ENCODE results near the gene B3GNT5.
A peak's percentile ranks its signal among the peaks of the same experiment; 100 is the strongest.

B3GNT5 gene, protein sequence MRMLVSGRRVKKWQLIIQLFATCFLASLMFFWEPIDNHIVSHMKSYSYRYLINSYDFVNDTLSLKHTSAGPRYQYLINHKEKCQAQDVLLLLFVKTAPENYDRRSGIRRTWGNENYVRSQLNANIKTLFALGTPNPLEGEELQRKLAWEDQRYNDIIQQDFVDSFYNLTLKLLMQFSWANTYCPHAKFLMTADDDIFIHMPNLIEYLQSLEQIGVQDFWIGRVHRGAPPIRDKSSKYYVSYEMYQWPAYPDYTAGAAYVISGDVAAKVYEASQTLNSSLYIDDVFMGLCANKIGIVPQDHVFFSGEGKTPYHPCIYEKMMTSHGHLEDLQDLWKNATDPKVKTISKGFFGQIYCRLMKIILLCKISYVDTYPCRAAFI

DNA sequence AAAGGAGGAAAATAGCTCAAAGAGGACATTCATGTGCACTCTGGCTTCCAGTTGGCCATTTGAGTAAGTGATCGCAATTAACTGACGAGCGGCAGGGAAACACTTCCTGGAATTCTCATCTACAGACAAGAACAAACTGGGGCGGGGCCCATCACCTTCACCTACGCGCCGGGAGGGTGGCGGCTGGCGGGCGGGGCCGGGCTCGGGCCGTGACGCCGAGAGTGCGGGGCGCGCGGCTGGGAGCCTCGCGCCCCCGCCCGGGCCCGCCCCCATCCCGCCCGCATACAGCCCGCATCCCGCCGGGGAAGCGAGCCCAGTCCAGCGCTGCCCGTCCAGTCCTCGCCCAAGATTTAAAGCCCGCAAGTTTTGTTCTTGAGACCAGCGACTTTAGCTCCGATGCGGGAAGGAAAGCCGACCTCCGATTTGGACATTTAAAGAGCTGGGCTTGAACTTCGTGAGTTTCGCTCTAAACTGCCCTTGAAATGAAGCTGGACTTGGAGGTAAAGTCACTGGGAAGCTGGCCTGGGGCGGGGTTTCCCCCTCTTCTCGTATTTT, at the start of gene B3GNT5:
TSS of gene B3GNT5 (plus strand) at position 281 of the 555 bp plus-strand sequence. CDS start 16,546 bp downstream, outside the sequence.
- DNase-seq (ENCODE audit: low spot score) = no peak

DNA sequence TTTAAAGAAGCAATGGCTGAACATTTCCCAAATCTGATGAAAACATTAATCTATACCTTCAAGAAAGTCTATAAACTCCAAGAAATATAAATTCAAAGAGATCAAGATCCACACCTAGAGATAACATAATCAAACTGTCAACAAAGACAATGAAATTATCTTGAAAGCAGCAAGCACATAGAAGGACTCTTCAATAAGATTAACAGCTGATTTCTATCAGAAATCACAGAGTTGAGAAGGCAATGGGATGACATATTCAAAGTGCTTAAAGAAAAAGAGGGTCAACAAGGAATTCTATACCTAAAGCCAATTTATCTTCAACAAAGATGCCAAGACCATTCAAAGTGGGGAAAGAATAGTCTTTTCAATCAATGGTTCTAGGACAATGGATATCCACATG, 49.4 kb upstream of the B3GNT5 start:
- DNase-seq (ENCODE audit: low spot score) = no peak

DNA sequence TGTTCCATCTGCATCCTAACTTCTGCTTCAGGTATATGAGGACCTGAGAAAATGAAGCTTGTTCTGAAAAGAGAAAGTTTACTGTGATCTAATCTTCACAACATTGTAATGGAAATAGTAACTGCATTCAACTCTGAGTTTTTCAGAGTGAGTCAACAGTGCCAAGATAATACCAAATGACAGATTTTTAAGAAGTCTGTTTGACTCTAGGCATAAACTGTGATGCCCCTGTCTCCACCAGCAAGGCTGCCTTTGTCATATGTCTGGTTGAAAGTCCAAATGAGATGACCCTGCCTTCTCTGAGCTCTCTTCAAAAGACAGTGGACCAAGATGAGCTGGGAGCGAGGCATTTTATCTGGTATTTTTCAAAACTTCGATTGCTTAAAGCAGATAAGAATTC, 44.8 kb upstream of the B3GNT5 start:
- DNase-seq (ENCODE audit: low spot score) = no peak

- DNase-seq (ENCODE audit: low spot score) = no peak
Measured at GRCh38 chr3:183208800-183209199, 44.3 kb upstream of the B3GNT5 start.

GRCh38 chr3:183210341-183210740, 42.7 kb upstream of the B3GNT5 start:
- DNase-seq (ENCODE audit: low spot score) = no peak

DNA sequence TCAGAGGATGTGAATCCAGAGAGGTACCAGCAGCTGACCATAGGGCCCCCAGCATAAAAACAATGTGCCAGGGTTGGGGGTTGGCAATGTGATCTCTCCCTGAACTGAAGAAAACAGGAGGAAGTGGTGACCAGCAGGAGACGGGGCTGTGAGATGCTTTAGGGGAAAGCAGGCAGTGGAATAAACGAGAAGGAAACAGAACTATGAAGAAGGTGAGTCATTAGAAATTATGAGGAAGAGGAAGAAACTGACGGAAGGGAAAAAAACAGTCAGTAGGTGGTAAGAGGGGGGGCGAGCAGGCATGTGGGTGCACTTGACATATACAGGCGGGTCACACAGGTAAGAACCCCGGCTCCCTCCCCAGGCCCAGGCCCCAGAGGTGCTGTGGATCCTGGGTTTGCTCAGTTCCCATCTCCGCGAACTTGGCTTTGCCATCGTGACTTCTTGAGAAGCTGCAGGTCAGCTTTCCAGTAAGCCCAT, 42.2 kb upstream of the B3GNT5 start:
- DNase-seq (ENCODE audit: low spot score) = no peak

- DNase-seq (ENCODE audit: low spot score) = no peak
Measured at GRCh38 chr3:183211352-183211751, 41.7 kb upstream of the B3GNT5 start.

- no peak for DNase-seq (ENCODE audit: low spot score)
Measured at GRCh38 chr3:183212096-183212495, 41.0 kb upstream of the B3GNT5 start.

DNA sequence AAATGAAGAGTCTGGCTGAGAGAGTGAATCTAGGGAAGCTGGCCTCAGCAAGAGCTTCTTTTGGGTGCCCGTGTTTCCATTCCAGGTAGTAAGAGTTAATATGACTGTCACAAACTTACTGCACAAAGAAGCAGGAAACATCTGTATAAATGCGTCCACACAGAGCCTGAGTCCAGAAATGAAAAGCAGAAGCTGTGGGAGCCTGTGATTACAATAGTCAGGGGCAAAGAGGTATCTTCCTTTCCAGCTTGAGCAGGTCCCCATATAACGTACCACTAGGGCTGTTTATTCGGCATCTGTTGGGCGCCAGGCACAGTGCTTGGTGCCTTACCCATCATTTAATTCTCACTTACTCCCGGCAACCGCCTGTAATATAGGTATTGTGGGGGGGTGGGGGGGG, 40.5 kb upstream of the B3GNT5 start:
- DNase-seq (ENCODE audit: low spot score) = no peak

DNA sequence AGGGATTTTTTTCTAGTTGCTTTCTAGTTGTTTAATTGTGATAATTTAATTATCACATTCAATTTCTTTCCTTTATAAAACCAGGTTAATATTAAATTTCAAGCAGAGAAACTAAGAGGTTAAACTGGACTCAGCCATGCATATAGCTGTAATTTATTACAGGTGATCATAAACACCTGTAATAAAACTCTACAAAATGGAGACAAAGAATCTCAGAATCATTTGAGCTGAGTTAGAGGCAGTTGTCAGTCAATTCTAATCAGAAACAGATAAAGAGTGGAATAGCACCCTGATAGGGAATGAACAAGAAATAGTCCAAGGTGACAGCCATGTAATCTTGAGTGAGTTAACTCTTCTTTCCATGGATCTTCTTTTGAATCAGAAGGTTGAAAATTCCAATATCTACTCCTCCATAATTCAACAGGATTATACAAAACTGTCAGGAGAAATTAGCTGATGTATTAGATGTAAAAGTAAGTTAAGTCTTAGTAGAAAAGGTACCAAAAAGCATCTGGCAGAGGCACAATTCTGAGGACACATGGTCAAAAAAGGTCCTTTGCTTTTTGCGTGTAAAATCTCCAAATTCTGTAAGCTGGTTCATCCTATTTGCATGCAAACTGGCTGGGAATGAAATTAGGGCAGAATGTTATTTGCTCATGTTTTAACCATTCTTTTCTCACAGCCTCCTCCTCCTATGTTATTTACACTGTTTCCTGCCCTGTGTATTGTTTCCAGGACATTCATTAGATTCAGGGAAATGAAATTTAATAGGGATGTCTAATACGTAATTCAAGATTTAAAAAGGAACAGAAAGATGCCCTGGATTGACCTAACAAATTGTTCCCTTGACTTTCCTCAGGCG, 39.4 kb upstream of the B3GNT5 start:
- no peak for DNase-seq (ENCODE audit: low spot score)

GRCh38 chr3:183214277-183214612, 38.8 kb upstream of the B3GNT5 start:
- no peak for DNase-seq (ENCODE audit: low spot score)

GRCh38 chr3:183215591-183216202, 37.4 kb upstream of the B3GNT5 start:
- no peak for DNase-seq (ENCODE audit: low spot score)

- no peak for DNase-seq (ENCODE audit: low spot score)
Measured at GRCh38 chr3:183217548-183218332, 35.3 kb upstream of the B3GNT5 start.

DNA sequence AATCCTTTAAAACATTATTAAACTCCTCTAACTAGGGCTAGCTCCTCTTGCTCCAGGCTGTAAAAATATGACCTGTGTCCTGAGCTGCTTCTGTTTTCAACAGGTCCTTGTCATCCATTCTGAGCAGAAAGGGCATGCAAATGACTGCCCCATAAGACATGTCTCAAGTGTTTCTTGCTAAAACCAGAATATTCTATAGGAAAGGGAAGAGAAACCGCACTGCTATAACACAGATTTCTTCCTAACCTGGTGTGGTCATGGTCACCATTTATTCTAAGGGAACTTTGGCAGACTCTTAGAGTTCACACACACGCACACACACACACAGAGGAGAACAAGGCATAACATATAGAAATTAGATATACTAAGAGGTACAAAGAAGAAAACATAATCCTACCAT, 34.2 kb upstream of the B3GNT5 start:
- no peak for DNase-seq (ENCODE audit: low spot score)

DNA sequence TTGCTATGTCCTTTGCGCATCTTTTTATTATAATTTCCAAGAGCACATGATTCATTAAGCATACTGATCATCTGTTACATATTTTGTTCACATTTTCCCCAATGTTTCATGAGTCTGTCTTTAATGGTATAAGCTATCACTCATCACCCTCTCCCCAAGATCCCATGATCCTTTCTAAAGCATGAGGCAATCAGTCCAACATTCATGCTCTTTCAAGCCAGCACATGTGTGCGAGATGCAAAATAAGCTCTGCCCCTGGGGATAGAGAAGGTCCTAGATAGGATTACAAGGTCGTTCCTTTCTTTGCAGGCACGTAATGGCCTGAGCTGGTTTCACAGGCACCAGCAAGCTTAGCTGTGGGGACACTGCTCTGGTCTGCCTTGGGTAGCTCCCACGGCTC, 32.2 kb upstream of the B3GNT5 start:
- DNase-seq (ENCODE audit: low spot score) = no peak

DNA sequence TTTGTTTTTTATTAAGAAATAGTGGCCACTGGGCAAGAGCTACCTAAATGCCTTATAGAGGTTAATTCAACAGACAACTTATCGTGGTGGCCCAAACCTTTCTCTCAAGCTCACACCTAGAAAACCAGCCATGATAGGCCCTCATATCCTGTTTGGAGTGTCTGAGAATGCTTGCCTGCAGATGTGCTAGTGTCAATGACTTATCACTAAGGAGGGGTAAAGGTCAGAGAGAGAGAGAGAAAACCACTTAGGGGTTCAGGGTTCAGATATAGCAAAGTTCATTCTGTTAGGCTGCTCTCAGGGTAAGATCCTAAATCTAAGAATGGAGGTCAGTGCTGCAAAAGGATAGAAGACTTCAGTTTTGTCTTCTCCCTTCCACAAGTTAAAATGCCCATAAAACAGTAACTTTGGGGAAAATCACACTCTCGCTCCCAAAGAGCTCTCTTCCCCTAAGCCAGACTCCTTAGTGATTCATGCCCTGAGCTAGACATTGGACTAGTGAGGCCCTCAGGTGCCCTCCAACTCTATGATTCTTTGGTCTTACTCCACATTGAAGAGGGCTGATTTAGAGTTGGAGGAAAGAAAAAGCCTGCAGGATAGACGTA, 30.3 kb upstream of the B3GNT5 start:
- DNase-seq (ENCODE audit: low spot score) = no peak

- peak; percentile 55 for DNase-seq (ENCODE audit: low spot score)
Measured at GRCh38 chr3:183224180-183224970, 28.7 kb upstream of the B3GNT5 start.

DNA sequence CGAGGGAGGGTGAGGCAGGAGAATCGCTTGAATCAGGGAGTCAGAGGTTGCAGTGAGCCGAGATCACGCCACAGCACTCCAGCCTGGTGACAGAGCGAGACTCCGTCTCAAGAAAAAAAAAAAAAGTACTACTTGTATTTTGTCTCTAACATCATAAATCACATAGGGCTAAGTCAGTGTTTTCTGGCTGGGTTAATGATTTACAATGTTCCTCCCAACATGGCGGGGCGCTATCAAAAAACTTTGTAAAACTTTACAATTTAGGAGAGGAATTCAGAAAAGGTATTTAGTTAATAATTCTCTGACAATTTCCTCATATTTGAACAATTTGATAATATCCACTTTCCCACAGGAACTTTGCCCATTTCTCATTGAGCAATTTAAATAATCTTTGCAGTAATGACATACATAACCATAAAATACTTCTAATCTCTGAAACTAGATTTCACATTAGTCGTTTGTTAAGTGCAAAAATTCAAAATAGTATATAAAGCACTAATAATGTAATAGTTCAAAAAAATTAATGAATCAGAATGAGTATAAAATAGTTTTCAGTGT, 26.6 kb upstream of the B3GNT5 start:
- no peak for DNase-seq (ENCODE audit: low spot score)

DNA sequence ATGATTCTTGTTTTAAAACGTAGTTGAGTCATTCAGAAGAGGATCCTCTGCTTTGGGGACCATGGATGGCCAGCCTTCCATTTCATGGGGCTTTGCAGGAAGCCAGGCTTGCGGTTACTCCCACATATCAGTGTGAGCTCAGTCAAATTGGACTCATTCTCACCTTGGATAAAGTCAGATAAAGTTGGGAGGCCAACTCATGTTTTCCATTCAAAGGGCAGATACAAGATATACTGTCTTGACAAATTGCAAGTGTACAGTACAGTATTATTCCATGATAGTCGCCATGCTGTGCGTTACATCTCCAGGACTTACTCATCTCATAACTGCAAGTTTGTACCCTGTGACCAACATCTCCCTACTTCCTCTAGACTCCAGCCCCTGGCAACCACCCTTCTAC, 25.5 kb upstream of the B3GNT5 start:
- no peak for DNase-seq (ENCODE audit: low spot score)

DNA sequence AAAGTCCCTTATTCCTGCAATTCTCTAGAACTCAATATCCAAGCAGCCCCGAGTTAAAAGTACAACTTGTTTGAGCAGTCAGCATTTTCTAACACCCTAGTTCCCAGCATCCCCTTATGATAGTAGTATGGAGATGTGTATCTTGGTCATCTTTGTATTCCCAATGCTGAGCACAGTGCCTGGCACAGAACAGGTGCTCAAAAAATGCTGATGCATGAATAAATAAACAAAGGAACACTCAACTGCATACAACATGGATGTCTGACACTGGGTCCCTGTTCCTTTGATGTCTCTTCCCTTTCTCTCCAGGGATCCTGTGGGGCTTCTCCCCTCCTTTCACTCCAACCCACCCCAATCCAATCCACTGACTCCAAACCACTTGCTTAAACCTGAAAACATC, 23.9 kb upstream of the B3GNT5 start:
- no peak for DNase-seq (ENCODE audit: low spot score)
